AG10803 (cell line): Measurements from ENCODE around the gene RUBCNL.

Source experiments
- DNase-seq: peaks from one replicate; pipeline ENCODE4 v3.0.0; 2010; ENCODE audit warnings: low read depth
- H3K4me3 ChIP-seq: 2 replicates; pipeline ENCODE4 v1.5.1; 2011; ENCODE audit warnings: mild to moderate bottlenecking, low read length, control low read depth
- TF ChIP-seq, protein P1 (sequence below): conservative IDR thresholded peaks from 2 replicates; pipeline ENCODE4 v1.5.1; 2011; ENCODE audit warnings: mild to moderate bottlenecking, low read length, control low read depth, inconsistent platforms

RUBCNL gene

GRCh38 chr13:46352805-46353204, 34.2 kb downstream of the RUBCNL start:
- H3K4me3 ChIP-seq, result no peak overlapping the region
- no peak for DNase-seq
- TF ChIP-seq, protein P1, sequence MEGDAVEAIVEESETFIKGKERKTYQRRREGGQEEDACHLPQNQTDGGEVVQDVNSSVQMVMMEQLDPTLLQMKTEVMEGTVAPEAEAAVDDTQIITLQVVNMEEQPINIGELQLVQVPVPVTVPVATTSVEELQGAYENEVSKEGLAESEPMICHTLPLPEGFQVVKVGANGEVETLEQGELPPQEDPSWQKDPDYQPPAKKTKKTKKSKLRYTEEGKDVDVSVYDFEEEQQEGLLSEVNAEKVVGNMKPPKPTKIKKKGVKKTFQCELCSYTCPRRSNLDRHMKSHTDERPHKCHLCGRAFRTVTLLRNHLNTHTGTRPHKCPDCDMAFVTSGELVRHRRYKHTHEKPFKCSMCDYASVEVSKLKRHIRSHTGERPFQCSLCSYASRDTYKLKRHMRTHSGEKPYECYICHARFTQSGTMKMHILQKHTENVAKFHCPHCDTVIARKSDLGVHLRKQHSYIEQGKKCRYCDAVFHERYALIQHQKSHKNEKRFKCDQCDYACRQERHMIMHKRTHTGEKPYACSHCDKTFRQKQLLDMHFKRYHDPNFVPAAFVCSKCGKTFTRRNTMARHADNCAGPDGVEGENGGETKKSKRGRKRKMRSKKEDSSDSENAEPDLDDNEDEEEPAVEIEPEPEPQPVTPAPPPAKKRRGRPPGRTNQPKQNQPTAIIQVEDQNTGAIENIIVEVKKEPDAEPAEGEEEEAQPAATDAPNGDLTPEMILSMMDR, result no peak

DNA sequence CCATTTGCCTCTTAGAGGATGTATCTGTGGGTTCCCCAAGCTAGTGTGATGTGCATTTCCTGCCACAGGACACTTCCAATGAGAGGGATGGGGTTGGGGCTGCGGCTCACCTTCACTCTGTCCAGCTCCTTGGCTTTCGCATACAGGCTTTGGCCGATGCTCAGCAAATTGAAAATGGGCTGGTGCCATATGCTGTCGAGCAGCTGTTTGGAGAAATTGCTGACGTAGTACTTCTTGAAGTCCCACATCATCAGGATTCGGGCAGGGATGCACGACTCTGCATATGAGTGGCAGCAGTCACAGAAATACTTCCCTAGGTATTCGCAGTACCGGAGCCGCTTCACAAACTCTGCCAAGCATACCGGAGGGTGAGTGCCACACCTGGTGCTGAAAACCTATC, 37.0 kb downstream of the RUBCNL start:
- TF ChIP-seq, protein P1, result no peak
- H3K4me3 ChIP-seq, result no peak overlapping the region
- DNase-seq, result no peak

DNA sequence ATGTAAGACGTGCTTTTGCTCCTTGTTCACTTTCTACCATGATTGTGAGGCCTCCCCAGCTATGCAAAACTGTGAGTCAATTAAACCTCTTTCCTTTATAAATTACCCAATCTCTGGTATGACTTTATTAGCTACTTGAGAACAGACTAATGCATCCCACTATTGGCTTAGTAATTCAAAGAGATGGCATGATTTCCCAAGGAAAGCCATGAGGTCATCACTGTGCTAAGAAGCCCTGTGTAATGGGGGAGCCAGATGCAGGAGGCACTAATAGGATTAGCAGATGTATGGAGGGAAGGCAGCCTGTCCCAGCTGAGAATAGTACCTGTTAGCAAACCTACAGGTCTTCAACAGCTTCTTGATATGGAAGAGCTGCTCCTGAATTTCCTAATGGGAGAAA, 38.1 kb downstream of the RUBCNL start:
- H3K4me3 ChIP-seq, result no peak overlapping the region
- DNase-seq, result peak; percentile 55
- TF ChIP-seq, protein P1, result no peak

DNA sequence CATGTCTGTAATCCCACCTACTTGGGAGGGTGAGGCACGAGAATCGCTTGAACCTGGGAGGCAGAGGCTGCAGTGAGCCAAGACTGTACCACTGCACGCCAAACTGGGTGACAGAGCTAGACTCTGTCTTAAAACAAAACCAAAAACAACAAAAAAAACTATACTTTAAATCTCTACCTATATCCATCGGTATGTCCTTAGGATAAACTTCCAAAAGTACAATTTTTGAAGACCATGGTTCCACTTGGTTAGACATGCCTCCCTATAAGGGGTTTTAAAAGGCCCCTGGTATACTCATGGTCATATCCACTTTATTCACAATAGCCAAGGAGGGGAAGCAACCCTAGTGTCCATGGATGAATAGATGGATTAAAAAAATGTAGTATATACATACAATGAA, 39.8 kb downstream of the RUBCNL start:
- no peak for DNase-seq
- H3K4me3 ChIP-seq, result no peak overlapping the region
- TF ChIP-seq, protein P1, result no peak

- TF ChIP-seq, protein P1, result no peak
- peak; percentile 55 for DNase-seq
- H3K4me3 ChIP-seq, result no peak overlapping the region
Measured at GRCh38 chr13:46345866-46346265, 41.2 kb downstream of the RUBCNL start.

DNA sequence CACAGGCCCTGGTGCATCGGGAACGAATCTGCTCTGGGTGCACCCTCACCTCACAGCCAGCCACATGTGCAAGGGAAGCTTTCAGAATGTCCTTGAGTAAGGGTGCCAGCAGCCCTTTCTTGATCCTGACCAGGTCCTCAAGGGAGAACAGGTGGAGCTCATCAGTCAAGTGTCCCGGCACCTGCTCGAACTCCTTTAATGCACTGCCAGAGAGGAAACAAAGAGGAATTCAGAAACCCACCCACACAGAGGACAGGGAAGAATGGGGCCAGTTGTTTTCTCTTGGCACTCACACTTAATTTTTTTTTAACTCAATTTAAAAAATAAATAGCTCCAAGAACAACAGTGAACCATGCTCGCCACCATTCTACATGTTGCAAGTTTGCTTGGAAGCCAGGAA, 41.7 kb downstream of the RUBCNL start:
- H3K4me3 ChIP-seq, result no peak overlapping the region
- TF ChIP-seq, protein P1, result no peak
- no peak for DNase-seq

GRCh38 chr13:46343279-46343994, 43.6 kb downstream of the RUBCNL start:
- TF ChIP-seq, protein P1, result no peak
- H3K4me3 ChIP-seq, result no peak overlapping the region
- DNase-seq, result no peak
